Measurements from ENCODE around the gene PTTG1IP.
A peak's percentile ranks its signal among the peaks of the same experiment; 100 is the strongest.
"Not testable (repeated sequence)": the region's sequence is repeated elsewhere in the genome, so short reads cannot be mapped to it uniquely, and the experiment has no call there.

PTTG1IP gene

DNA sequence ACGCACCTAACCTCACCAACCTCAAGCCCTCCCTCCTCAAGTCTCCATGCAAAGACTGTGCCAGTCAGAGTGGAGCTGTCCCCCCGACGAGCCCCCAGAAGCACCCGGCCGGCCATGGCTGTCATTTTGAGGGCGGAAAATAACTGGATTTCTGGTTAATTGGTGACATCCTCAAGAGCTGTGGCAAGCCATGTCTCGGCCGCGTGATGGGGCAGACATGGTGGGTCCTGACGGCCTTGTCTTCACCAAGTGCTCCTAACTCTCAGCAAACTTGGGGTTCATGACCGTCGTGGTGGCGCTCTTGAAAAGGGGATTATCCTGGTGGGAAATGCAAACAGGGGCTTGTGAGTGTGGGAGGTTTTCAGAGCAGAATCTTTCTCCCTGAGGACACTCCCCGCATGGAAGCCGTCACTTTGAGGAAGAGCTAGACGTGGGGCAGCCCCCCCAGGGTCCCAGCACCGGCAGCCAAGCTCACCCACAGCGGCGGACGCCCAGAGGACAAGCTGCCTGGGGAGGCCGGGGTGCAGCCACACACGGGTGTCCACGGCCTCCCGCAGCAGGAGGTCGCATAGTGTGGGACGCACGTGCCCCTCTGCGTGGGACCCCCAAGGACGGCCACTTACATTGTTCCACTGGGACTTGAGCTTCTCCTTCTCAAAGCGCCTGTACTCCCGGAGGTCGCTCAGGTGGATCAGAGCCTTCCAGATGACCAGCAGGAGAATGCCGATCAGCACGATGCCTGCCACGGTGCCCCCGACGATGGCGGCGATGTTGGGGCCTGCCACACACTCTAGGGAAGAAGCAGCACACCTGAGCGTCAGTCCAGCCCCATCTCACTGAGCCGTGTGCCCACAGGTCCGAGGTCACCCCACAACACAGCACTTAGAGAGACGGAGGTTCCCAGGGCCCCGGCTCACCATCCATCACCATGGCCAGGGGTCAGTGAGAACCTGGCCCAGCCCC is 12.9 kb upstream of the PTTG1IP start:
- TF ChIP-seq, protein P1, sequence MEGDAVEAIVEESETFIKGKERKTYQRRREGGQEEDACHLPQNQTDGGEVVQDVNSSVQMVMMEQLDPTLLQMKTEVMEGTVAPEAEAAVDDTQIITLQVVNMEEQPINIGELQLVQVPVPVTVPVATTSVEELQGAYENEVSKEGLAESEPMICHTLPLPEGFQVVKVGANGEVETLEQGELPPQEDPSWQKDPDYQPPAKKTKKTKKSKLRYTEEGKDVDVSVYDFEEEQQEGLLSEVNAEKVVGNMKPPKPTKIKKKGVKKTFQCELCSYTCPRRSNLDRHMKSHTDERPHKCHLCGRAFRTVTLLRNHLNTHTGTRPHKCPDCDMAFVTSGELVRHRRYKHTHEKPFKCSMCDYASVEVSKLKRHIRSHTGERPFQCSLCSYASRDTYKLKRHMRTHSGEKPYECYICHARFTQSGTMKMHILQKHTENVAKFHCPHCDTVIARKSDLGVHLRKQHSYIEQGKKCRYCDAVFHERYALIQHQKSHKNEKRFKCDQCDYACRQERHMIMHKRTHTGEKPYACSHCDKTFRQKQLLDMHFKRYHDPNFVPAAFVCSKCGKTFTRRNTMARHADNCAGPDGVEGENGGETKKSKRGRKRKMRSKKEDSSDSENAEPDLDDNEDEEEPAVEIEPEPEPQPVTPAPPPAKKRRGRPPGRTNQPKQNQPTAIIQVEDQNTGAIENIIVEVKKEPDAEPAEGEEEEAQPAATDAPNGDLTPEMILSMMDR (IDR thresholded peaks at IDR 0.05; ENCODE audit: insufficient read depth, low read depth, low read length, missing control alignments), result no peak
- no peak overlapping the region for H3K4me3 ChIP-seq (ENCODE audit: low read depth, low read length)
- no peak for DNase-seq (ENCODE audit: low read depth)

DNA sequence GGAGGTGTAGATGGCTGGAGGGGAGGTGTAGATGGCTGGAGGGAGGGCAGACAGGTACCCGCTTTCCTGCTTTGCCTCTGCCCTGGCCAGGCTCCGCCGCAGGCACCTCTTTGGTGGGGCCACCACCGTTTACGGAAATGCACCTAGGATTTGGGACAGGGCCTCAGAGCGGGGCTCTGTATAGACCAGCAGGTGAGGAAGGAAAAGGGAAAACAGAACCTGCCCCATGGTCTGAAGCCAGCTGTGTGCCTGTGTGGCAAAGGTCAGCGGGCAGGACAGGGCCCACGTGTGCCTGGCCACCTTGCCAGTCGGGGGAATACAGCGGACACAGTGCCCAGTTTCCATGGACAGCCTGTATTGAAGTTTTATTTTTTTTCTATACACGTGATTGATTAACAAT is 12.1 kb upstream of the PTTG1IP start:
- no peak overlapping the region for H3K4me3 ChIP-seq (ENCODE audit: low read depth, low read length)
- TF ChIP-seq, protein P1 (IDR thresholded peaks at IDR 0.05; ENCODE audit: insufficient read depth, low read depth, low read length, missing control alignments), result no peak
- DNase-seq (ENCODE audit: low read depth), result no peak

DNA sequence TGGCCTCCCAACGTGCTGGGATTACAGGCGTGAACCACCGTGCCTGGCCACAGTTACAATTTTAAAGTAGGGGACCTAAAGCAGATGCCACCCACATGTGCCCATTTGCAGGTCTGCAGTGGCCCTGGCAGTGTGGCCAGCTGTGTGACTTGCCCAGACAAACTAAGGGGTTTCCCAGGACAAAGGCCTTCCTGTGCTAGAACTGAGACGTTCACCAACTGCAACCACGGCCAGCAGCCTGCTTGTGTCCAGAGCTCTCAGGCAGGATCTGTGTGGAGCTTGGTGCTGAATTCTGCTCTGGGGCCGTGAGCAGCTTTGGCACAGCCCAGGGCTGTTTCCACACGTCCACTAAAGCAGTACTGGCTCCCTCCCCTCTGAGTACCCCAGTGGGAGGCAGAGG is 10.6 kb upstream of the PTTG1IP start:
- H3K4me3 ChIP-seq (ENCODE audit: low read depth, low read length), result no peak overlapping the region
- TF ChIP-seq, protein P1 (IDR thresholded peaks at IDR 0.05; ENCODE audit: insufficient read depth, low read depth, low read length, missing control alignments), result no peak
- DNase-seq (ENCODE audit: low read depth), result no peak

DNA sequence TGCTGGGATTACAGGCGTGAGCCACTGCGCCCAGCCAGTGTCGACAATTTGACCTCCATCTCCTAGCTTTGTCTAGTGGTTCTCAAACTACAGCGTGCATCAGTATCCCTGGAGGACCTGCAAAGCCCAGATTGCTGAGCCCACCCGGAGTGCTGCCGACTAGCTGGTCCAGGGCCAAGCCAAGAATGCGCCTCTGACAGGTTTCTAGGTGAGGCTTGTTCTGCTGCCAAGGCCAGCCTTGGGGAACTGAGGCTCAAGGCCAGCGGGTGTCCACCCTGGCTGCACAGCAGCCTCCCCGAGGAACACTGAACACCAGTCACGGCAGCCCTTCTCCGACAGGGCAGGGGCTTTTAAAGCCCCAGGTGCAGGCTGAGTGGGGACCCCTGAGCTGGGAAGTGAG is 9.8 kb upstream of the PTTG1IP start:
- no peak overlapping the region for H3K4me3 ChIP-seq (ENCODE audit: low read depth, low read length)
- TF ChIP-seq, protein P1 (IDR thresholded peaks at IDR 0.05; ENCODE audit: insufficient read depth, low read depth, low read length, missing control alignments), result no peak
- DNase-seq (ENCODE audit: low read depth), result no peak

DNA sequence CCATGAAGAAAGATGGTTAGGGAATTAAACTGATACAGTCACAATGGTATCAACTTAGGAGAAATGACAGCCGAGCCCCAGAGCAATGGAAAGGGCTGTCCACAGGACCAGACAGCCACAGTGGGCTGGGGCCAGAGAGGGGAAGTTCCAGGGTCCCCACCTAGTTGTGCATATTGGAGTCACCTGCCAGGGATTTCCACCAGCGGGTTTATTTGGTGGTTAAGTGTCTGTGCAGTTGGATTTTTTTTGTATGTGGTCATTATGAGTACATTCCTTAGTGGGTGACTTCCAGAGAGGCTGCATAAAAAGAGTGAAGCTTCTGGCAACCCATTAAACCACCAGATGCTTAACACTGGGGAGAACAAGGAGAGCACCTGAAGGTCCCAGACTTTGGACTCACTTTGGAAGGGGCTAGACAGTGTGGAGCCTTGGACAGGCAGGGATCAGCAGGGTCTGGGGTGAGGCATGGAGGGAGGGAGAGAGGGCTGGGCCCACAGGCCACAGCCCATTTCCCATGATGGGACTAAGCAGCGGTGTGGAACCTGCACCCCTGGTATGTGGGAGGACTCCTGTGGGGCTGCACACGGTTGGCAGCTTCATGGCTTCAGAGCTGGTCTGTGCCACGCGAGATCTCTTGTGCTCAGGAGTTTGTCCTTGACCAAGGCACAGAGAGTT is 7.8 kb upstream of the PTTG1IP start:
- peak; percentile 28 for DNase-seq (ENCODE audit: low read depth)
- no peak overlapping the region for H3K4me3 ChIP-seq (ENCODE audit: low read depth, low read length)
- TF ChIP-seq, protein P1 (IDR thresholded peaks at IDR 0.05; ENCODE audit: insufficient read depth, low read depth, low read length, missing control alignments), result no peak

DNA sequence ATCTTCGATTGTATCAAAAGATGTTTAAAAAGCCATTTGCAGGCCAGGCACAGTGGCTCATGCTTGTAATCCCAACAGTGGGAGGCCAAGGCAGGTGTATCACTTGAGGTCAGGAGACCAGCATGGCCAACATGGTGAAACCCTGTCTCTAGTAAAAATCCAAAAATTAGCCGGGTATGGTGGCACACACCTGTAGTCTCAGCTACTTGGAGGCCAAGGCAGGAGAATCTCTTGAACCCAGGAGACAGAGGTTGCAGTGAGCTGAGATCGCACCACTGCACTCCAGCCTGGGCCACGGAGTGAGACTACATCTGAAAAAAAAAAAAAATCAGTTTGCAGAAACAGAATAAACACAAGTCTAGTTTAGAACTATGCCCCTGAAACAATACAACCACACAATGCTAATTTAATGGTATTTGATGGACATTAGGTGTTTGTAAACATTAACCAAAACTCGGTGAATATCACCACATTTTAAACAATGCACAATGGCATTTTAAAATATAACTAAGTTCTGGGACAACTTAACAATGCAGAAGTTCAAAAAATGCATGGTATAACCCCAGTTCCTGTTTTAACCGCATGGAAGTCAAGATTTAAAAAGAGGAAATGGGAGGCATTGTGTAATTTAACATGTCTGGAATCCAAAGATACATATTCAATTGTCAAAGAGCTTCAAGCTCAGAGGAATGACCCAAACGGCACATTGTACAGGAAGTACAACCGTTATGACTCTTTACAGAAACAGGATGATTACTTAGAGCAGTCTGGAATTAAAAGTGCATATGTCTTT is 7.1 kb upstream of the PTTG1IP start:
- no peak overlapping the region for H3K4me3 ChIP-seq (ENCODE audit: low read depth, low read length)
- peak; percentile 37 for DNase-seq (ENCODE audit: low read depth)
- TF ChIP-seq, protein P1 (IDR thresholded peaks at IDR 0.05; ENCODE audit: insufficient read depth, low read depth, low read length, missing control alignments), result no peak

DNA sequence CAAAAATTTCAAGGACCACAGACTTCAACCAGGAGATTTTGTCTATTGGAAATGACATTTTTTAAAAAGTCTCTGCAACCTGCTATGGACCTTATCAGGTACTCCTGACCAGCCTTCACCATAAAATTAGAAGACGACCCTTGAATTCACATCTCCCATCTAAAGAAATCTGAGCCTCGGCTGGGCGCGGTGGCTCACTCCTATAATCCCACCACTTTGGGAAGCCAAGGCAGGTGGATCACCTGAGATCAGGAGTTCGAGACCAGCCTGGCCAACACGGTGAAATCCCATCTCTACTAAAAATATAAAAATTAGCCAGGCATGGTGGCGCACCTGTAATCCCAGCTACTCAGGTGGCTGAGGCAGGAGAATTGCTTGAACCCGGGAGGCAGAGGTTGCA is 5.7 kb upstream of the PTTG1IP start:
- DNase-seq (ENCODE audit: low read depth); H3K4me3 ChIP-seq (ENCODE audit: low read depth, low read length): not testable (repeated sequence)

Measured in GM12865 (cell line).